ENCODE results near the gene ENOX1.

DNA sequence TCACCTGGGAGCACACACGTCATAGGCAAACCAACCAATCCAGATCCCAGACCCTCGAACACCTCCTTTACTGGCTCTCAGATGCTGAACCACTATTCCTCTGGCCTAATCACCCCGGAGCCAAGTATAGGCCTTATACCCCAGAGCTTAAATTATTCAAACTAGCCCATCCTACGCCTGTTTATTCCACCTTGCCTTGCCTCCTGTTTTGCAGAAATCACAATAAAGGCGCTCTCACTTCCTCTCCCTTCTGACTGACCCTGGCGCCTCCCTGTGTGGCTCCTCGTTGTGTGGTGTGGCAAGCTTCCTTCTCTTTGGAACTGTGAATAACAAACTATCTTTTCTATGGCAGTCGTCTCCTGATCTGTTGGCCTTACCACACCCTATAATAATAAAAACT is 354.9 kb downstream of the ENOX1 start:
- no peak for TF ChIP-seq CTCF (IDR thresholded peaks at IDR 0.05; ENCODE audit: low read depth, low read length)
- TF ChIP-seq EZH2phosphoT487 (IDR thresholded peaks at IDR 0.05; ENCODE audit: low read depth): no peak
